ENCODE data around the gene OPRD1.

Gene OPRD1

DNA sequence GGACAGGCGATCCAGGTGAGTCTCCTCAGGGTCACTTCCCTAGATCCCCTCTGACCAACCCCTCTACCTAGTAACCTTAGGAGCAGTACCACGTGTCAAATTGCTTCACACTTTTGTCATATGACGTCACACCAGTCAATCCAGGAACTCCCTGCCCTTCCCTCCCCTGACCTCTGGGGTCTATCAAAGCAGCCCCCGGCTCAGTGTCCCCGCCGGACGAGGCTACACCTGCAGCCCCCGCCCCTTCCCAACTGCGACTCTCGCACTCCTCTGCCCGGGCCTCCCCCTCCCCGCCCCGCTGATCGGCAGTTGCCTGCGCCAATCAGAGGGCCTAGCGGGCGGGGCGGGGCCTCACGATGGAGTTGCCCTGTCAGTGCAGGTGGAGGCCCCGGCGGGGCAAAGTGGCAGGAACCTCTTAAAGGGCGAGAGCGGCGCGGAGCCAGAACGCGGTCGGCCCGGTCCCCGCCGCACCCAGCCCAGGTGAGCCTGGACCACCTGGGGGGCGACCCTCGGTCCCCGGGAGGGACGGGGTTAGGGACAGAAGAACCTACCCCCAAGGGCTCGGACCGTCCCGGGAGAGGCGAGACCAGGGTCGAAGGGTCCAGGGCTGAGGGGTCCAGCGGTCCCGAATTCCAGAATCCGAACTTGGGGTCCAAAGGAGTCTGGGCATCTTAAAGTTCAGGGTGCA is 74.9 kb downstream of the OPRD1 start (continued):
- TF ChIP-seq ZNF704 (tag by site-specific recombination; IDR thresholded peaks at IDR 0.05) = no peak
- TF ChIP-seq ZNF596 (tag by site-specific recombination; IDR thresholded peaks at IDR 0.05) = no peak
- peak; percentile 56; the same call in 1 of the 2 replicates for TF ChIP-seq KLF9 (tag by site-specific recombination; IDR thresholded peaks at IDR 0.05; ENCODE audit: low read depth)
- TF ChIP-seq GLIS1 (tag by site-specific recombination; IDR thresholded peaks at IDR 0.05) = peak; percentile 71
- no peak for TF ChIP-seq ZNF510 (tag by site-specific recombination; IDR thresholded peaks at IDR 0.05; ENCODE audit: insufficient replicate concordance)
- no peak for TF ChIP-seq ZNF768 (tag by site-specific recombination; IDR thresholded peaks at IDR 0.05)
- TF ChIP-seq ZNF558 (tag by site-specific recombination; IDR thresholded peaks at IDR 0.05) = no peak
- TF ChIP-seq ZNF707 (tag by site-specific recombination; IDR thresholded peaks at IDR 0.05) = no peak
- TF ChIP-seq ZNF785 (tag by site-specific recombination; IDR thresholded peaks at IDR 0.05) = no peak
- no peak for TF ChIP-seq ZNF423 (tag by site-specific recombination; IDR thresholded peaks at IDR 0.05)
- TF ChIP-seq ZNF112 (tag by site-specific recombination; IDR thresholded peaks at IDR 0.05) = no peak
- TF ChIP-seq ATF2 (tag by site-specific recombination; IDR thresholded peaks at IDR 0.05; ENCODE audit: low read depth) = peak; percentile 98
- TF ChIP-seq ZNF223 (tag by site-specific recombination; IDR thresholded peaks at IDR 0.05) = no peak
- TF ChIP-seq YY1 (tag by site-specific recombination; IDR thresholded peaks at IDR 0.05) = no peak
- TF ChIP-seq INSM2 (tag by site-specific recombination; IDR thresholded peaks at IDR 0.05) = no peak
- TF ChIP-seq ZNF670 (tag by site-specific recombination; IDR thresholded peaks at IDR 0.05; ENCODE audit: low read depth) = no peak
- TF ChIP-seq ZNF169 (tag by site-specific recombination; IDR thresholded peaks at IDR 0.05) = no peak
- peak; percentile 34 for TF ChIP-seq ZFHX2 (tag by site-specific recombination; conservative IDR thresholded peaks at IDR 0.05)
- TF ChIP-seq IKZF3 (tag by site-specific recombination; IDR thresholded peaks at IDR 0.05) = no peak
- no peak for TF ChIP-seq ZNF155 (tag by site-specific recombination; IDR thresholded peaks at IDR 0.05)
- TF ChIP-seq ZNF791 (tag by site-specific recombination; IDR thresholded peaks at IDR 0.05) = no peak
- no peak for TF ChIP-seq ZNF555 (tag by site-specific recombination; conservative IDR thresholded peaks at IDR 0.05)
- TF ChIP-seq KLF7 (tag by site-specific recombination; IDR thresholded peaks at IDR 0.05; ENCODE audit: borderline replicate concordance) = 0 out of 2 replicates have a peak, but pooled peaks have one; percentile 22
- TF ChIP-seq ZBTB1 (tag by site-specific recombination; IDR thresholded peaks at IDR 0.05) = no peak
- TF ChIP-seq HIC1 (tag by site-specific recombination; IDR thresholded peaks at IDR 0.05) = peak; percentile 96
- TF ChIP-seq ZNF350 (tag by site-specific recombination; IDR thresholded peaks at IDR 0.05) = no peak
- TF ChIP-seq ZNF777 (tag by site-specific recombination; IDR thresholded peaks at IDR 0.05; ENCODE audit: borderline replicate concordance) = no peak
- peak; percentile 68; the same call in 1 of the 2 replicates for TF ChIP-seq ZBTB10 (tag by site-specific recombination; IDR thresholded peaks at IDR 0.05)
- no peak for TF ChIP-seq ZNF654 (tag by site-specific recombination; IDR thresholded peaks at IDR 0.05; ENCODE audit: low read depth)
- no peak for TF ChIP-seq ZNF214 (tag by site-specific recombination; IDR thresholded peaks at IDR 0.05; ENCODE audit: borderline replicate concordance)
- TF ChIP-seq ZNF221 (tag by site-specific recombination; IDR thresholded peaks at IDR 0.05; ENCODE audit: borderline replicate concordance) = no peak
- TF ChIP-seq ZNF239 (tag by site-specific recombination; IDR thresholded peaks at IDR 0.05) = no peak
- no peak for TF ChIP-seq ZNF530 (tag by site-specific recombination; IDR thresholded peaks at IDR 0.05; ENCODE audit: low read depth)

Data from HEK293 (cell line).